KMS-11 (cell line): ENCODE data around the gene SLC29A3.
"Not testable (repeated sequence)": the region's sequence is repeated elsewhere in the genome, so short reads cannot be mapped to it uniquely, and the experiment has no call there.

ENCODE experiments used
- H2AFZ ChIP-seq: fragments of 200-600 bp; sonication (generic); 2 replicates; pipeline ENCODE4 v1.6.1; 2016; ENCODE audit warnings: antibody characterized with exemption, mixed run types, low read depth
- H3K27ac ChIP-seq: fragments of 200-600 bp; sonication (generic); 2 replicates; pipeline ENCODE4 v1.6.1; 2016; ENCODE audit warnings: mild to moderate bottlenecking, mixed run types
- H3K27me3 ChIP-seq: fragments of 200-600 bp; sonication (generic); 2 replicates; pipeline ENCODE4 v1.6.1; 2017; ENCODE audit warnings: mild to moderate bottlenecking, low read depth, mixed run types, moderate library complexity; ENCODE audit not compliant: insufficient read depth
- H3K36me3 ChIP-seq: fragments of 200-600 bp; sonication (generic); 2 replicates; pipeline ENCODE4 v1.6.1; 2017; ENCODE audit warnings: mild to moderate bottlenecking, mixed run types; ENCODE audit not compliant: insufficient read depth
- H3K4me1 ChIP-seq: fragments of 200-600 bp; sonication (generic); 2 replicates; pipeline ENCODE4 v1.6.1; 2016; ENCODE audit warnings: mild to moderate bottlenecking, low read depth, mixed run types; ENCODE audit not compliant: poor library complexity, severe bottlenecking
- H3K4me2 ChIP-seq: fragments of 200-600 bp; sonication (generic); 2 replicates; pipeline ENCODE4 v1.7.0; 2016; ENCODE audit warnings: mild to moderate bottlenecking, mixed run types
- H3K4me3 ChIP-seq: fragments of 200-600 bp; sonication (generic); IDR thresholded peaks from 2 replicates; pipeline ENCODE4 v1.6.1; 2017; ENCODE audit warnings: low read depth, low read length, mixed read lengths; ENCODE audit not compliant: insufficient read depth
- H3K79me2 ChIP-seq: fragments of 200-600 bp; sonication (generic); 2 replicates; pipeline ENCODE4 v1.6.1; 2016; ENCODE audit warnings: low read depth, mixed run types; ENCODE audit not compliant: insufficient read depth
- H3K9ac ChIP-seq: fragments of 200-600 bp; sonication (generic); 2 replicates; pipeline ENCODE4 v1.6.1; 2016; ENCODE audit warnings: mild to moderate bottlenecking, mixed run types
- H4K20me1 ChIP-seq: fragments of 200-600 bp; sonication (generic); 2 replicates; pipeline ENCODE4 v1.6.1; 2016; ENCODE audit warnings: mild to moderate bottlenecking, mixed run types; ENCODE audit not compliant: insufficient read depth
- TF ChIP-seq, protein P1 (sequence below): fragments of 200-600 bp; sonication (generic); conservative IDR thresholded peaks from 2 replicates; pipeline ENCODE4 v1.6.1; 2017; ENCODE audit warnings: low read depth, mild to moderate bottlenecking, antibody characterized with exemption, low read length, moderate library complexity, mixed read lengths

The SLC29A3 gene

DNA sequence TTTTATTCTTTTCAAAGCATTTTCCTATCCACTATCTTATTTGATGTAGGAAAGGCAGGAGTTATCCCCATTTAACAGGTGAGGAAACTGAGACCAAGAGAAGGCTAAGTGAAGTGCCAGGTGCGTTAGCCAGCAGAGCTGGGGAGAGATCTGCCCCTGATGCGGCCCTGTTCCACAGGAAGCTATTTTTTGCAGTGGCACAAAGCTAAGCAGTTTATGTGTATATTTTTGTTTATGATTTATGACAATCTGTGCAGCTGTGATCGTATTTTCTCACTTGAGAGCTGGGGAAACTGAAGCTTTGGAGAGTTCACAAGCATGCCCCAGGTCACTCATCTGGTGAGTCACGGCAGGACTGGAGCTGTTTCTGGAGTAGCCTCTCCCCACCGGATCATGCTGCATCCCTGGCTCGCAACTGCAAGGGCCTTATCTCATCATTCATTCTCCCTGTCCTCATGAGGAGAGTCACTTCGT is 38.8 kb downstream of the SLC29A3 start:
- H3K4me2 ChIP-seq = no peak overlapping the region
- H3K36me3 ChIP-seq = no peaks in the 10 kb centered on the region
- TF ChIP-seq, protein P1, sequence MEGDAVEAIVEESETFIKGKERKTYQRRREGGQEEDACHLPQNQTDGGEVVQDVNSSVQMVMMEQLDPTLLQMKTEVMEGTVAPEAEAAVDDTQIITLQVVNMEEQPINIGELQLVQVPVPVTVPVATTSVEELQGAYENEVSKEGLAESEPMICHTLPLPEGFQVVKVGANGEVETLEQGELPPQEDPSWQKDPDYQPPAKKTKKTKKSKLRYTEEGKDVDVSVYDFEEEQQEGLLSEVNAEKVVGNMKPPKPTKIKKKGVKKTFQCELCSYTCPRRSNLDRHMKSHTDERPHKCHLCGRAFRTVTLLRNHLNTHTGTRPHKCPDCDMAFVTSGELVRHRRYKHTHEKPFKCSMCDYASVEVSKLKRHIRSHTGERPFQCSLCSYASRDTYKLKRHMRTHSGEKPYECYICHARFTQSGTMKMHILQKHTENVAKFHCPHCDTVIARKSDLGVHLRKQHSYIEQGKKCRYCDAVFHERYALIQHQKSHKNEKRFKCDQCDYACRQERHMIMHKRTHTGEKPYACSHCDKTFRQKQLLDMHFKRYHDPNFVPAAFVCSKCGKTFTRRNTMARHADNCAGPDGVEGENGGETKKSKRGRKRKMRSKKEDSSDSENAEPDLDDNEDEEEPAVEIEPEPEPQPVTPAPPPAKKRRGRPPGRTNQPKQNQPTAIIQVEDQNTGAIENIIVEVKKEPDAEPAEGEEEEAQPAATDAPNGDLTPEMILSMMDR = no peak
- no peak overlapping the region for H3K9ac ChIP-seq
- H3K27me3 ChIP-seq = no peaks in the 10 kb centered on the region
- H3K4me1 ChIP-seq = no peaks in the 10 kb centered on the region
- H3K79me2 ChIP-seq = no peaks in the 10 kb centered on the region
- no peaks in the 10 kb centered on the region for H4K20me1 ChIP-seq
- no peak overlapping the region for H3K27ac ChIP-seq
- H3K4me3 ChIP-seq = no peak overlapping the region
- no peak overlapping the region for H2AFZ ChIP-seq

DNA sequence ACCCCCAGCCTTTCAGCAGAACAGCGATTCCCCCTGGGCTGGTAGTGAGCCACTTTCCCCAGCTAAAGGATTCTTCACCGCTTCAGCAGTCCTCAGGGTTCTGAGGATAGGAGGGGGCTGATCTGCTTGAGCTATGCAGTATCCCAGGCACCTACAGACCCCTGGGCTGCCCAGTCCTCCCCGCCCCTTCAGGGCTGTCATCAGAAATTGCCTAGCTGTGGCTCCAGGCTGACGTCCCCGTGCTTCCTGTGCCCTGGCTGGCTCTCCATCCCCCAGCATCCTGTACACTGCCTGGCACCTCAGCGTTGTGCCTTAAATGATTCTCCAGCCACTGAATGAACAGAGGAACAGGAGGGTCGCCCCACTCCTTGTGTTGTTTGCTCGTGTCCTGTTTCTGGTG is 39.2 kb downstream of the SLC29A3 start:
- Histone ChIP-seq H3K36me3 (no peaks in the 10 kb centered on the region), H3K27me3 (no peaks in the 10 kb centered on the region), H2AFZ (no peak overlapping the region), H4K20me1 (no peaks in the 10 kb centered on the region), H3K4me1 (no peaks in the 10 kb centered on the region), H3K4me2 (no peak overlapping the region), H3K4me3 (no peak overlapping the region), H3K9ac (no peak overlapping the region), H3K27ac (no peak overlapping the region), H3K79me2 (no peaks in the 10 kb centered on the region)
- TF ChIP-seq, protein P1 = no peak

DNA sequence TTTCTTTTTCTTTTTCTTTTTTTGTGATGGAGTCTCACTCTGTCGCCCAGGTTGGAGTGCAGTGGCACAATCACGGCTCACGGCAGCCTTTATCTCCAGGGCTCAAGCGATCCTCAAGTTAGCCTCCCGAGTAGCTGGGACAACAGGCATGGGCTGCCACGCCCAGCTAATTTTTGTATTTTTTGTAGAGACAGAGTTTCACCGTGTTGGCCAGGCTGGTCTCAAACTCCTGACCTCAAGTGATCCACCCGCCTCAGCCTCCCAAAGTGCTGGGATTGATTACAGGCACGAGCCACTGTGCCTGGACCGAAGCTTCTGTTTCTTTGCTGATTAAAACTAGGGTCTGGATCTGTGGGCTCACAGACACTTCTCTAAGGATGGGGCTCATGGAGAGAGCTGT is 39.8 kb downstream of the SLC29A3 start:
- H3K4me3 ChIP-seq, H3K27me3 ChIP-seq, H3K36me3 ChIP-seq, H3K9ac ChIP-seq, H3K27ac ChIP-seq, H3K4me1 ChIP-seq, H2AFZ ChIP-seq, H3K79me2 ChIP-seq, H3K4me2 ChIP-seq, H4K20me1 ChIP-seq: not testable (repeated sequence)

DNA sequence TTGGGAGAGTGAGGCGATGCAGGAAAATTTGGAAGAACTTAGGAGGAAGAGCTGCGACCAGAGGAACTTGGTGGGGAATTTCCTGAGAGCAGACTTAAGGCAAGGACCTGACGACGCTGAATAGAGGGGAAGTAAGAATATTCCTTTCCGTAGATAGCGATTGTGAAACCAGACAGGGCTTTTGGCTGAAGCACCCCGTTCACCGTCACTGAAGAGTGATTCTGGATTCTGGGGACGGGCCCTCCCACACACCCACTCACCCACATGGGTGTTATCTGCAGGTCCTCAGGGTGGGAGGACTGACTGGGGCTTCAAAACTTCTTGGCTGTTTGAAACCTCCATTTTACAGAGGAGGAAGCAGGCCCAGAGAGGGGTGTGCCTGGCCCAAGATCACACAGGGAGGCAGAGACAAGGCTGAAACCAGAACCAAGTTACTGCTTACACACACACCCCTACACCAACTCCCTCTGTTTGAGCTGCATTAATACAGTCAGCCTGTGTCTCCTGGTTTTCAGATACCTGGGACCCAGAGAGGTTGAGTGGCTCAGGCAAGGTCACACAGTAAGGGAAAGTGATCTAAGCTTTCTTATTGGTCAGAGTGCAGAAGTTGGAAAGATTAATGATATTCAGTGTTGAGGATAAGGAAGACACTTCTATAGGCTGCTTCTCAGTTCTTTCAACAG is 40.4 kb downstream of the SLC29A3 start:
- Histone ChIP-seq H3K4me1 (no peaks in the 10 kb centered on the region), H2AFZ (no peak overlapping the region), H3K27me3 (no peaks in the 10 kb centered on the region), H4K20me1 (no peaks in the 10 kb centered on the region), H3K79me2 (no peaks in the 10 kb centered on the region), H3K27ac (no peak overlapping the region), H3K4me2 (no peak overlapping the region), H3K36me3 (no peaks in the 10 kb centered on the region), H3K4me3 (no peak overlapping the region), H3K9ac (no peak overlapping the region)
- TF ChIP-seq, protein P1 = no peak

DNA sequence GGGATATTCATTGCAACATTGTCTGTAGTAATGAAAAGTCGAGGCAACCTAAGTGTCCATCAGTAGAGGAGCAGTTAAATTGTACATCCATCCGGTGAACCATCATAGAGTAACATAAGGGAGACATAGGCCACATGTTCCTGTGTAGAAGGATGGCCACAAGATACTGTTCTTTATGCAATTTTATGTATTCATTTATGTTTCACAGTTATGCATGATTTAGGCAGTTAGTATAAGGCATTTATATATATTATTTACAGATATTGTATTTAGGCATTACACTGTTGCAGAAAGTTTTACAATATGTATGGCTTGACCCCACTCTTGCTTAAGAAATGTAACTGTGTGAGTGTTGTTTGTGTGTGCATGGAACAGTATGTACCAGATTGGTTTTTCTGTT is 41.7 kb downstream of the SLC29A3 start:
- H3K36me3 ChIP-seq = no peaks in the 10 kb centered on the region
- no peak overlapping the region for H2AFZ ChIP-seq
- TF ChIP-seq, protein P1 = no peak
- no peaks in the 10 kb centered on the region for H4K20me1 ChIP-seq
- no peak overlapping the region for H3K4me3 ChIP-seq
- no peak overlapping the region for H3K27ac ChIP-seq
- no peaks in the 10 kb centered on the region for H3K4me1 ChIP-seq
- no peaks in the 10 kb centered on the region for H3K27me3 ChIP-seq
- no peak overlapping the region for H3K4me2 ChIP-seq
- no peaks in the 10 kb centered on the region for H3K79me2 ChIP-seq
- H3K9ac ChIP-seq = no peak overlapping the region
